ENCODE results near the gene RNF141. TPM values are rescaled to one million over a fixed set of nuclear protein-coding genes. Genes with fewer than 3 reads are reported as not detected.
A peak's percentile ranks its signal among the peaks of the same experiment; 100 is the strongest.

Gene RNF141
- total RNA-seq, 1 donor, result 34.9 TPM

DNA sequence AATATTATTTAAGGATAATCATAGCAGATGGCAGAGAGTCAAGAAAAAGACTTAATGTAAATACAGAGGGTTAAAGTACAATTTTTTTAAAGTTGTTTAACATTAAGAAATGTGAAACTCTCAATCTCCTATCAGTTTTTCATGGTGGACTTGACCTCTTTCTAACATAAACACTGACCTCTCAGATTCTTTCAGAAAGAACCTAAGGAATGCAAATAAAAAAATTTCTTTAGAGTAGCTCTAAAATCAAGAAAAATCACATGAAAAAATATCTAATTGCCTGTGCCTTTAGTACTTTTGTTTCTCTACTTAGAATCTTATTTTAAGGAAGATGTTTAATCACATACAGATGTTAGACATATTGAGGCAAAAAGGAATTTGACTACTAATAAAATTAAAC, 12.9 kb downstream of the RNF141 start:
- TF ChIP-seq, protein P1, sequence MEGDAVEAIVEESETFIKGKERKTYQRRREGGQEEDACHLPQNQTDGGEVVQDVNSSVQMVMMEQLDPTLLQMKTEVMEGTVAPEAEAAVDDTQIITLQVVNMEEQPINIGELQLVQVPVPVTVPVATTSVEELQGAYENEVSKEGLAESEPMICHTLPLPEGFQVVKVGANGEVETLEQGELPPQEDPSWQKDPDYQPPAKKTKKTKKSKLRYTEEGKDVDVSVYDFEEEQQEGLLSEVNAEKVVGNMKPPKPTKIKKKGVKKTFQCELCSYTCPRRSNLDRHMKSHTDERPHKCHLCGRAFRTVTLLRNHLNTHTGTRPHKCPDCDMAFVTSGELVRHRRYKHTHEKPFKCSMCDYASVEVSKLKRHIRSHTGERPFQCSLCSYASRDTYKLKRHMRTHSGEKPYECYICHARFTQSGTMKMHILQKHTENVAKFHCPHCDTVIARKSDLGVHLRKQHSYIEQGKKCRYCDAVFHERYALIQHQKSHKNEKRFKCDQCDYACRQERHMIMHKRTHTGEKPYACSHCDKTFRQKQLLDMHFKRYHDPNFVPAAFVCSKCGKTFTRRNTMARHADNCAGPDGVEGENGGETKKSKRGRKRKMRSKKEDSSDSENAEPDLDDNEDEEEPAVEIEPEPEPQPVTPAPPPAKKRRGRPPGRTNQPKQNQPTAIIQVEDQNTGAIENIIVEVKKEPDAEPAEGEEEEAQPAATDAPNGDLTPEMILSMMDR (IDR thresholded peaks at IDR 0.05; ENCODE audit: insufficient read depth, low read length), result no peak

DNA sequence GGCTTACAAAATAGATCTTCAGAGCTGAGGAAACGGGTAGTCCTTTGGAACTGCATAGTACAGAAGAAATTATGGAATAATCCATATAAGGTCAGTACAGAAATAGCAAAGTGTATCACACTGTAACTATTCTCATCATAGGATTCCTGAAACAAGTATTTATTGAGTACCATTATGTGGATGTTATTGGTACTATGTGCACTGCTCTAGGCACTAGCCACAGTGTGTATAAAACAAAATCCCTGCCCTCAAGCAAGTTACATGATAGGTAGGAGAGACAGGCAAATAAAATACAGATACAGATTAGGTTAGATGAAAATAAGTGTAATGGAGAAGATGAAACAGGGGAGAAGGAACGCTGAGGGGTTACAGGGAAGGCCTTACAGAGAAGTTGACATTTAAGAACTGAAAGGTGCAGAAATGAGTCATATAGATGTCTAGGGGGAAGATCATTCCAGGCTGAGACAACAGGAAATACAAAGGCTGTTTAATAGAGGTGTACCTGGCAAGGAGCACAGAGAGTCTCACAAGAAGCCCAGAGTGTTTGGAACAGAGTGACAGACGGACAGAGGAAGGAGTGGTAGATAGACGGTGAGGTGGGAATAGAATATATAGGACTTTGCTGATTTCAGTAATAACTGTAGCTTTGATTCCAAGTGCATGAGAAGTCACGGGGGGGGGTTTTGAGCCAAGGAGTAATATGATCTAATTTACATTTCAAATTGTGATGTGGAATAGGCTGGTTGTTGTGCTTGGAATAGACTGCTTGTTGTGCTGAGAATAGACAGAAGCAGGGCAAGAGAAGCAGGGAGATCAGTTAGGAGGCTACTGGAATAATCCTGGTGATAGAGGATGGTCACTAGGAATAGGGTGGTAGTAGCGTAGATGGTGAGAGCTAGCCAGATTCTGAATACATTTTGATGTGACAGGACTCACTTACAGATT, 13.7 kb downstream of the RNF141 start:
- no peak for DNase-seq (ENCODE audit: low read depth)
- TF ChIP-seq, protein P1 (IDR thresholded peaks at IDR 0.05; ENCODE audit: insufficient read depth, low read length), result no peak
- no peak overlapping the region for H3K4me3 ChIP-seq (ENCODE audit: low read depth, low read length)

More for the DNA sequence above, 12.9 kb downstream of the RNF141 start:
- H3K4me3 ChIP-seq (ENCODE audit: low read depth, low read length), result no peak overlapping the region
- no peak for DNase-seq (ENCODE audit: low read depth)

DNA sequence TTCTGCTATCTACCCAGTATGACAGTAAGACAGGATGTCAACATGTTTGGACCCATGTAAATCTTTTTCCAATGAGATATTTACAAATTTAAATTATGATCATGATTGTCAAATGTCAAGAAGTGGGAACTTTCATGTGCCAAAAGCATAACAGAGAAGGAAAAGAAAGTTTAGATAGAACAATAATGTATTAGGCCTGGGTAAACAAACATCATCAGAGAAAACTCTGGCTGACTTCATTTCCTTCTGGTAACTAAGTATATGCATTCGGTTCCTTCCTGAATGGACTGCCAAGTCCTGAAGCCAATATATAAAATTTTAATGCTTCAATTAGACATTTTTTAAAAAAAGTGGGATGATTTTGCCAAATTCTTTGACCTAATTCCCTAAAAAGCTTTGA, 16.5 kb downstream of the RNF141 start:
- no peak overlapping the region for H3K4me3 ChIP-seq (ENCODE audit: low read depth, low read length)
- no peak for DNase-seq (ENCODE audit: low read depth)
- TF ChIP-seq, protein P1 (IDR thresholded peaks at IDR 0.05; ENCODE audit: insufficient read depth, low read length), result no peak

DNA sequence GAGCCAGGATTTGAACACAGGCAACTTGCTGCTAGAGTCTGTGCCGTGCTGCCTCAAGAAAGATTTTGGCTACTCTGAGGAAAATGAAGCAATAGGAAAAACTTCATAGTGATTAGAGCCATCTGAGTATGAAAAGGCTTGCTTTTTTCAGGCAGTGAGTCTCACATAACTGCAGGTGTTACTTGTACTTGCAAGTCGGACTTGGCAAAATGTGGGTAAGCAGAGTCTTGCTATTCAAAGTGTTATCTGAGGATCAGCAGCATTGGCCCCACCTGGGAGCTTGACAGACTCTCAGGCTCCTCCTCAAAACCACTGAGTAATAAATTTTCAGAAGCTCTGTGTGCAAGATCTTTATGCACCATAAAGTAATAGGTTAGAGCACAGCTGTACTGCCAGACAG, 18.1 kb downstream of the RNF141 start:
- DNase-seq (ENCODE audit: low read depth), result peak; percentile 13
- no peak overlapping the region for H3K4me3 ChIP-seq (ENCODE audit: low read depth, low read length)
- TF ChIP-seq, protein P1 (IDR thresholded peaks at IDR 0.05; ENCODE audit: insufficient read depth, low read length), result no peak

DNA sequence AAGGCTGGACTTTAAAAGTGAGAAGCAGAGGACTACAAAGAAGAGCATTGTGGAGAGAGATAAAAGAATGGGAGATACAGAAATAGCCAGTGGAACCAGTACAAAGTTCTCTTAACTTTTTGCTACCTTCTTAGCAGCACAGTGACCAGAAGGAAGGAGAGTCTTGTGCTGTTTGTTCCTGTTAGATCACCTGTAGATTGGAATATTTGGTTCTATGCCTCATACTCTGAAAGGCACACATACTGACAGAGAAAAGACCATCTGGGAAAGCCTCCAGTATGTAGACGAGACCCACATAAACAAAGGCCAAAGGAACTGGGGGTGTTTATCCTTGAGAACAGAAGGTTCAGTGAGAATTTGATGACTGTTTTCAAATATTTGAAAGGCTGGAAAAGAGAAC, 18.7 kb downstream of the RNF141 start:
- no peak for DNase-seq (ENCODE audit: low read depth)
- no peak overlapping the region for H3K4me3 ChIP-seq (ENCODE audit: low read depth, low read length)
- TF ChIP-seq, protein P1 (IDR thresholded peaks at IDR 0.05; ENCODE audit: insufficient read depth, low read length), result no peak

DNA sequence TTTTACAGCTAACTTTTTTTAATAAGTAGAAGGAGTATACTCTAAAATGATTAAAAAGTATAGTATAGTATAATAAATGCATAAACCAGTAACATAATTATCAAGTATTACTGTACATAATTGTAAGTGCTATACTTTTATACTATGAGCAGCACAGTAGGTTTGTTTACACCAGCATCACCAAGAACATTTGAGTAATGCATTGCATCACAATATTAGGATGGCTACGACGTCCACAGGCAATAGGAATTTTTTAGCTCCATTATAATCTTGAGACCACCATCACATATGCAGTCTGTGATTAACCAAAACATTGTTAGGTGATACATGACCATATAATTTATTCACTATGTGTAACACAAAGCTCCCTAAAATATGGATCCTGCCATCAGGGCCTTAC, 20.4 kb downstream of the RNF141 start:
- no peak for DNase-seq (ENCODE audit: low read depth)
- TF ChIP-seq, protein P1 (IDR thresholded peaks at IDR 0.05; ENCODE audit: insufficient read depth, low read length), result no peak
- no peak overlapping the region for H3K4me3 ChIP-seq (ENCODE audit: low read depth, low read length)
